GM13977 (cell line): ENCODE data around the gene IFFO2.
"Not testable (repeated sequence)": the region's sequence is repeated elsewhere in the genome, so short reads cannot be mapped to it uniquely, and the experiment has no call there.

Experiments used
- DNase-seq: peaks from one replicate; pipeline ENCODE4 v3.0.0; 2012; ENCODE audit warnings: low spot score
- in situ Hi-C: fragments of 300-500 bp; cut with MboI; formaldehyde crosslinking; loops from one replicate; pipeline ENCODE4 v1.12.0; 2022; ENCODE audit warnings: low sequenced_read_pairs, low pct_unique_long_range_greater_than_20kb, mixed read lengths, inconsistent platforms; ENCODE audit not compliant: unreplicated experiment
- TF ChIP-seq, protein P1 (sequence below): IDR thresholded peaks from 2 replicates; pipeline ENCODE4 v1.5.1; 2012; ENCODE audit warnings: mild to moderate bottlenecking, control low read depth; ENCODE audit not compliant: insufficient read depth; ENCODE audit errors: extremely low read depth, missing control alignments

Gene IFFO2

DNA sequence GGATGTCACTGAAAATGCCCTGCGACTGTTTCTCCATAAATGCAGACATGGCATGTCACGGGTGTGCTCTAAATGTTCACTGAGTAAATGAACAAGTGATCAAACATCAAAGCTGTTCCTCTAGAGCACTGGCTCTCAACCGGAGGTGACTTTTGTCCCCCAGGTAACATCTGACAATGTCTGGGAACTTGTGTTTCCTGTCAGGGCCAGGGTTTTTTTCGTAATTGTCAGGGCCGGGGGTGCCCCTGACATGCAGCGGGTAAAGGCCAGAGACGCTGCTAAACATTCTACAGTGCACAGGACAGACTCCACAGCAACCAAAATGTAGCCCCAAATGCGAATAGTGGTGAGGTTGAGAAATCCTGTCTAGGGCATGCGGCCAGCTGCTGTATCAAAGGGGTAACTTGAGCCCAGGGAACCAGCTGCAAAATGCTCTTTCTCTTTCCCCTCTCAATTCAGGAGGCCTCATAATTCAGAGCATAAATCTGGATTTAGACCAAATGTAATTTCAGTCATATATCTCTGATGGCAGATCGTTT, 56.1 kb downstream of the IFFO2 start:
- TF ChIP-seq, protein P1, sequence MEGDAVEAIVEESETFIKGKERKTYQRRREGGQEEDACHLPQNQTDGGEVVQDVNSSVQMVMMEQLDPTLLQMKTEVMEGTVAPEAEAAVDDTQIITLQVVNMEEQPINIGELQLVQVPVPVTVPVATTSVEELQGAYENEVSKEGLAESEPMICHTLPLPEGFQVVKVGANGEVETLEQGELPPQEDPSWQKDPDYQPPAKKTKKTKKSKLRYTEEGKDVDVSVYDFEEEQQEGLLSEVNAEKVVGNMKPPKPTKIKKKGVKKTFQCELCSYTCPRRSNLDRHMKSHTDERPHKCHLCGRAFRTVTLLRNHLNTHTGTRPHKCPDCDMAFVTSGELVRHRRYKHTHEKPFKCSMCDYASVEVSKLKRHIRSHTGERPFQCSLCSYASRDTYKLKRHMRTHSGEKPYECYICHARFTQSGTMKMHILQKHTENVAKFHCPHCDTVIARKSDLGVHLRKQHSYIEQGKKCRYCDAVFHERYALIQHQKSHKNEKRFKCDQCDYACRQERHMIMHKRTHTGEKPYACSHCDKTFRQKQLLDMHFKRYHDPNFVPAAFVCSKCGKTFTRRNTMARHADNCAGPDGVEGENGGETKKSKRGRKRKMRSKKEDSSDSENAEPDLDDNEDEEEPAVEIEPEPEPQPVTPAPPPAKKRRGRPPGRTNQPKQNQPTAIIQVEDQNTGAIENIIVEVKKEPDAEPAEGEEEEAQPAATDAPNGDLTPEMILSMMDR, result no peak
- in situ Hi-C loops, result loop anchor here (10.0 kb wide), 1 partner anchor 204 kb away; no protein-coding TSS in a partner anchor
- DNase-seq, result no peak

DNA sequence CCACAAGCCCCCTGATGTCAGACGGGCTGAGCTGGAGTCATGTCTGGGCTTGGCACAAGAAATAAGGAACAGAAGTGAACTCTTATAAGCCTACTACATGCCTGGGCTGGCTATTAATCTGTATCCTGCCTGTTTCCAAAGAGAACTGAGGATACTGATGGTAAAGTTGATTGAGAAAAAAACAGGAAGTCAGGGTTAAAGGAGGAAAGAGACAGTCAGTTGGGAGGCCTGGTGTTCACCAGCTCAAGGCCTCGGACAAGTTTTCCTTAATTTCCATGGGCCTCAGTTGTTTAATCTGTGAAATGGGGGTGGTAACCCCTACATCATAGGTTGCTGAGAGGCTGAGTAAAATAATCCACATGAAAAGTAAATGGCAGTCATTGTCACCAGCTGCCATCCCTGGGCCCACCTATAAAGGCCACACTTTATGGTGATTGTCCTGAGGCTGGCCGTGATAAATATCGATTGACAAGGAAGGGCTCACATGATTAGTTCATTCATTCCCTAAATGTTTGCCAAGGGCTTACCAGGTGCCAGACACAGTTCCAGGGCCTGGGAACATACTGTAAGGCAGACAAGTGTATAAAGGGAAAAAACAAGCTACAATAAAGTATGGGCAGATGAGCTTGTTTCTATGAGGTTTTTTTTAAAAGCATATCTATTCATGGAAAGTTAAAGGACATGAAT, 57.0 kb downstream of the IFFO2 start:
- in situ Hi-C loops, result loop anchor here (10.0 kb wide), 1 partner anchor 205 kb away; no protein-coding TSS in a partner anchor
- TF ChIP-seq, protein P1, result no peak
- DNase-seq, result no peak

DNA sequence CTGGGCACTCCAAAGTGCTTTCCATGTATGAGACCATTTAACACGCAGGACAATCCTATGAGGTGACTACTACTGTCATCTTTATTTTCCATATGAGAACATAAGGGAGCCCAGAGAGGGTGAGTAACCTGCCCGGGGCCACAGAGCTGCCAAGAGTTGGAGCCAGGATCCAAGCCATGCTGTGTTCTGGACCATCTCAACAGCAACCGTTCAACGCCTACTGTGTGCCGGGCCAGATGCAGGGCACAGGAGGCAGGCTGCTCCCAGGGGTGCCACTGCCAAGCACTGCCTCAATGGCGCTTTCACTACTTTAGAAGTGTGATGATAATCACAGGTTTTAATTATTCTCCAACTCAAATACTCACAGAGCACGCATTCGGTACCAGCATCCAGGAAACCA, 57.9 kb downstream of the IFFO2 start:
- in situ Hi-C loops, result no loop called here
- no peak for DNase-seq
- TF ChIP-seq, protein P1, result no peak

DNA sequence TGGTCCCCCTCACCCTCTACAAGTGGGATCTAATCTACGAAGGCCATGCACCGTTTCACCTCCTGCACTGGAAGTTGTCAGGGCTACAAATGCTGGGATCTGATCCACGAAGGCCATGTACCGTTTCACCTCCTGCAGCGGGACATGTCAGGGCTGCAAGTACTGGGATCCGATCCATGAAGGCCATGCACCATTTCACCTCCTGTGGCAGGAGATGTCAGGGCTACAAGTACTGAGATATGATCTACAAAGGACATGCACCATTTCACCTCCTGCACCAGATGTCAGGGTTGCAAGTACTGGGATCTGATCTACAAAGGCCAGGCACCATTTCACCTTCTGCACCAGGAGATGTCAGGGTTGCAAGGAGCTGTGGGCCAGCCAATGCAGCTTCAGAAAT, 61.2 kb downstream of the IFFO2 start:
- TF ChIP-seq, protein P1, result no peak
- in situ Hi-C loops, result no loop called here
- DNase-seq, result no peak

DNA sequence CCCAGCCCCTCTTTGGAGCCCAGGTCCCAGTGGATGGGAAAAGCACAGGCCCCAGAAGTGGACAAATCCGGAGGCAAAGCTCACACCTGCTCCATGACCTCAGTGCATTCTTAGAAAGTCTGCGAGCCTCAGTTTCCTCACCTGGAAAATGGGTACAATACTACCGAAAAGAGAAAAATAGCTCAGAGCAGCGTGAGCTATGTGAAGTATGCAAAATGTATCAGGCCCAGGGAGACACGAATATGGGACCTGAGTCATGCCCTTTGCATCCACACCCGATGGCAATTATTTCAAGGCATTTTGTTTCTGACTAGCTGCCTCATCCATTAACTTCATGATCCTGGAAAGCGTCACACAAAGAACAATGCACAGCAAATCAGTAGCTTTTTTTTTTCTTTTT, 63.4 kb downstream of the IFFO2 start:
- TF ChIP-seq, protein P1, result no peak
- DNase-seq, result no peak
- in situ Hi-C loops, result no loop called here

DNA sequence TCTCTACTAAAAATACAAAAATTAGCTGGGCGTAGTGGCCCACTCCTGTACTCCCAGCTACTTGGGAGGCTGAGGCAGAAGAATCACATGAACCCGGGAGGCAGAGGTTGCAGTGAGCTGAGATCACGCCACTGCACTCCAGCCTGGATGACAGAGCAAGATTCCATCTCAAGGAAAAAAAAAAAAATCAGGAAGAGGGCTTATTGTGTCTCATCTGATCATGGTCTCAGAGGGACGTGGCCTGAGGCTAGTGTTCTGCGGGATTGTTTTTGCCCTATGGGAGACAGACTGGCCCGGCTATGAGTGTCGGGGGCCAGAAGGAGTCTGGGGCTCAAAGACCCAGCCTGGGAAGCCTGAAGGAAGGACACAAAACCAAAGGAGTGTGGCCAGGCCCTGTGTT, 64.6 kb downstream of the IFFO2 start:
- in situ Hi-C loops, result not testable (repeated sequence)

DNA sequence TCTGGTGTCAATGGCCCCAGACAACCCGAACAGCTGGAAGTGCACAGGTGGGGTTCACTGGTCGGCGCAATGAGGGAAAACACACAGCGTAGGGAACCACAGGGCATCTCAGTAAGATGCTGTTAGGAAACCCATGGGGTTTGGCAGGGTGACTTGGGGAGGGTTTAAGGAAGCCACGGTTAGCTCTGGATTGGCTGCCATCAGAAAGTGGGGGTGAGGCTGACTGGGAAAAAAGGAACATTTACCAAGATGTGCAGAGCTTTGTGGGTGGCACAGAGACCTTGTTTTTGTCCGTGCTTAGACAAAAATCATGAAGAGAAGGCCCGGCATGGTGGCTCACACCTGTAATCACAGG, 65.1 kb downstream of the IFFO2 start:
- in situ Hi-C loops, result no loop called here
- DNase-seq, result no peak
- TF ChIP-seq, protein P1, result no peak

More for the DNA sequence above, 64.6 kb downstream of the IFFO2 start:
- not testable (repeated sequence) for DNase-seq
